Type B pancreatic cell (in vitro differentiated cells): Measurements from ENCODE around the gene HOXB8. TPM values are rescaled to one million over a fixed set of nuclear protein-coding genes. Genes with fewer than 3 reads are reported as not detected.
A peak's percentile ranks its signal among the peaks of the same experiment; 100 is the strongest.

Experiments used
- DNase-seq: peaks from one replicate; pipeline ENCODE4 v3.0.0; 2021; ENCODE audit warnings: mixed read lengths; ENCODE audit not compliant: unreplicated experiment; ENCODE audit errors: extremely low spot score
- H3K27ac Mint-ChIP-seq: 2 replicates; pipeline ENCODE4 v1.8.0; 2021; ENCODE audit warnings: mild to moderate bottlenecking, mixed read lengths
- H3K27me3 Mint-ChIP-seq: 2 replicates; pipeline ENCODE4 v1.8.0; 2021; ENCODE audit warnings: mixed read lengths
- H3K36me3 Mint-ChIP-seq: 2 replicates; pipeline ENCODE4 v1.8.0; 2021; ENCODE audit warnings: mixed read lengths
- H3K4me1 Mint-ChIP-seq: one replicate; pipeline ENCODE4 v1.8.0; 2021; ENCODE audit warnings: mixed read lengths; ENCODE audit not compliant: unreplicated experiment
- H3K4me3 Mint-ChIP-seq: 2 replicates; pipeline ENCODE4 v1.8.0; 2021; ENCODE audit warnings: mild to moderate bottlenecking, mixed read lengths
- H3K9me3 Mint-ChIP-seq: 2 replicates; pipeline ENCODE4 v1.8.0; 2021; ENCODE audit warnings: mixed read lengths
- CTCF ChIP-seq: fragments of 200-600 bp; sonication (generic); conservative IDR thresholded peaks from 2 replicates; pipeline ENCODE4 v1.5.0; 2021; ENCODE audit warnings: antibody characterized with exemption, mild to moderate bottlenecking
- total RNA-seq: library from RNA; stranded (reverse); gene quantifications from 2 replicates; pipeline ENCODE4 v1.2.1, GENCODE V29; 2021; ENCODE audit warnings: low replicate concordance

HOXB8 gene
- total RNA-seq, 1 donor from 2014 or later = 16.0 TPM

- no peak for TF ChIP-seq CTCF
- Mint-ChIP-seq H3K4me3 (peak within 1 kb of the TSS; percentile 88), H3K4me1 (peaks cover 9% of the 10 kb centered on the region), H3K36me3 (no peaks in the 10 kb centered on the region), H3K27me3 (peaks cover 98% of the 10 kb centered on the region), H3K9me3 (no peaks in the 10 kb centered on the region), H3K27ac (peak within 1 kb of the TSS; percentile 82)
- DNase-seq = no peak
These were observed 11.4 kb upstream of the HOXB8 start, which contains the start of gene HOXB9 for GRCh38 chr17:48626245-48627117. HOXB9 (minus strand) TSS chr17:48626358; CDS start chr17:48626269, 89 bp downstream.

- Mint-ChIP-seq H3K4me3 (peak overlapping the region; percentile 88), H3K4me1 (peaks cover 9% of the 10 kb centered on the region), H3K27me3 (peaks cover 98% of the 10 kb centered on the region), H3K36me3 (no peaks in the 10 kb centered on the region), H3K9me3 (no peaks in the 10 kb centered on the region), H3K27ac (no peak overlapping the region)
- no peak for TF ChIP-seq CTCF
- DNase-seq = no peak
These were observed 10.6 kb upstream of the HOXB8 start for GRCh38 chr17:48625495-48626244.

- H3K4me3 Mint-ChIP-seq = peak overlapping the region; percentile 88
- peaks cover 98% of the 10 kb centered on the region for H3K27me3 Mint-ChIP-seq
- H3K9me3 Mint-ChIP-seq = no peaks in the 10 kb centered on the region
- H3K4me1 Mint-ChIP-seq = peaks cover 9% of the 10 kb centered on the region
- TF ChIP-seq CTCF = no peak
- no peak for DNase-seq
- no peak overlapping the region for H3K27ac Mint-ChIP-seq
- no peaks in the 10 kb centered on the region for H3K36me3 Mint-ChIP-seq
These were observed 9.7 kb upstream of the HOXB8 start for GRCh38 chr17:48624544-48625494.

GRCh38 chr17:48624118-48624517 is 9.0 kb upstream of the HOXB8 start:
- H3K4me3 Mint-ChIP-seq = peak overlapping the region; percentile 76
- no peak for DNase-seq
- no peaks in the 10 kb centered on the region for H3K36me3 Mint-ChIP-seq
- peaks cover 98% of the 10 kb centered on the region for H3K27me3 Mint-ChIP-seq
- H3K27ac Mint-ChIP-seq = no peak overlapping the region
- TF ChIP-seq CTCF = no peak
- no peaks in the 10 kb centered on the region for H3K9me3 Mint-ChIP-seq
- H3K4me1 Mint-ChIP-seq = peaks cover 14% of the 10 kb centered on the region

GRCh38 chr17:48623583-48623982 is 8.5 kb upstream of the HOXB8 start:
- Mint-ChIP-seq H3K4me3 (peak overlapping the region; percentile 63), H3K27me3 (peaks cover 98% of the 10 kb centered on the region), H3K4me1 (peaks cover 19% of the 10 kb centered on the region), H3K27ac (no peak overlapping the region), H3K9me3 (no peaks in the 10 kb centered on the region), H3K36me3 (no peaks in the 10 kb centered on the region)
- DNase-seq = no peak
- TF ChIP-seq CTCF = no peak
